ENCODE results near the gene CACHD1.
"Not testable (repeated sequence)": the region's sequence is repeated elsewhere in the genome, so short reads cannot be mapped to it uniquely, and the experiment has no call there.

The CACHD1 gene

GRCh38 chr1:64693406-64693805 lies 223.5 kb downstream of the CACHD1 start:
- Histone ChIP-seq H3K4me2 (ENCODE audit: low read length) (no peak overlapping the region), H3K9me3 (replicated peaks; ENCODE audit: low read length) (no peaks in the 10 kb centered on the region), H3K4me3 (ENCODE audit: low read length) (no peak overlapping the region), H3K9ac (ENCODE audit: low read depth, low read length) (no peak overlapping the region), H3K27me3 (ENCODE audit: control insufficient read depth, insufficient read depth, low read length) (no peaks in the 10 kb centered on the region), H3K36me3 (ENCODE audit: insufficient read depth, low read length) (no peaks in the 10 kb centered on the region), H3K4me1 (ENCODE audit: control insufficient read depth, insufficient read depth, low read length) (peaks cover 8% of the 10 kb centered on the region)

GRCh38 chr1:64696879-64697278 lies 226.9 kb downstream of the CACHD1 start:
- Histone ChIP-seq H3K27me3 (ENCODE audit: control insufficient read depth, insufficient read depth, low read length) (no peaks in the 10 kb centered on the region), H3K4me1 (ENCODE audit: control insufficient read depth, insufficient read depth, low read length) (peaks cover under 1% of the 10 kb centered on the region), H3K36me3 (ENCODE audit: insufficient read depth, low read length) (no peaks in the 10 kb centered on the region), H3K9ac (ENCODE audit: low read depth, low read length) (no peak overlapping the region), H3K4me3 (ENCODE audit: low read length) (no peak overlapping the region), H3K9me3 (replicated peaks; ENCODE audit: low read length) (no peaks in the 10 kb centered on the region), H3K4me2 (ENCODE audit: low read length) (no peak overlapping the region)

- Histone ChIP-seq H3K4me2 (ENCODE audit: low read length) (no peak overlapping the region), H3K27me3 (ENCODE audit: control insufficient read depth, insufficient read depth, low read length) (no peaks in the 10 kb centered on the region), H3K4me1 (ENCODE audit: control insufficient read depth, insufficient read depth, low read length) (no peaks in the 10 kb centered on the region), H3K36me3 (ENCODE audit: insufficient read depth, low read length) (no peaks in the 10 kb centered on the region), H3K4me3 (ENCODE audit: low read length) (no peak overlapping the region), H3K9me3 (replicated peaks; ENCODE audit: low read length) (no peaks in the 10 kb centered on the region), H3K9ac (ENCODE audit: low read depth, low read length) (no peak overlapping the region)
Measured at GRCh38 chr1:64699327-64699726, 229.4 kb downstream of the CACHD1 start.

- Histone ChIP-seq H3K9ac (ENCODE audit: low read depth, low read length) (no peak overlapping the region), H3K27me3 (ENCODE audit: control insufficient read depth, insufficient read depth, low read length) (no peaks in the 10 kb centered on the region), H3K4me2 (ENCODE audit: low read length) (no peak overlapping the region), H3K36me3 (ENCODE audit: insufficient read depth, low read length) (no peaks in the 10 kb centered on the region), H3K4me1 (ENCODE audit: control insufficient read depth, insufficient read depth, low read length) (no peaks in the 10 kb centered on the region), H3K4me3 (ENCODE audit: low read length) (no peak overlapping the region), H3K9me3 (replicated peaks; ENCODE audit: low read length) (no peaks in the 10 kb centered on the region)
Measured at GRCh38 chr1:64701071-64701470, 231.1 kb downstream of the CACHD1 start.

GRCh38 chr1:64701886-64702285 lies 232.0 kb downstream of the CACHD1 start:
- Histone ChIP-seq H3K9ac (ENCODE audit: low read depth, low read length) (no peak overlapping the region), H3K27me3 (ENCODE audit: control insufficient read depth, insufficient read depth, low read length) (no peaks in the 10 kb centered on the region)

GRCh38 chr1:64702670-64703069 lies 232.7 kb downstream of the CACHD1 start:
- H3K4me1 ChIP-seq (ENCODE audit: control insufficient read depth, insufficient read depth, low read length); H3K36me3 ChIP-seq (ENCODE audit: insufficient read depth, low read length); H3K9me3 ChIP-seq (replicated peaks; ENCODE audit: low read length); H3K9ac ChIP-seq (ENCODE audit: low read depth, low read length); H3K4me3 ChIP-seq (ENCODE audit: low read length); H3K4me2 ChIP-seq (ENCODE audit: low read length); H3K27me3 ChIP-seq (ENCODE audit: control insufficient read depth, insufficient read depth, low read length): not testable (repeated sequence)

More at GRCh38 chr1:64701886-64702285, 232.0 kb downstream of the CACHD1 start:
- Histone ChIP-seq H3K9me3 (replicated peaks; ENCODE audit: low read length) (no peaks in the 10 kb centered on the region), H3K4me2 (ENCODE audit: low read length) (no peak overlapping the region), H3K4me3 (ENCODE audit: low read length) (no peak overlapping the region), H3K36me3 (ENCODE audit: insufficient read depth, low read length) (no peaks in the 10 kb centered on the region), H3K4me1 (ENCODE audit: control insufficient read depth, insufficient read depth, low read length) (no peaks in the 10 kb centered on the region)

GRCh38 chr1:64703600-64703999 lies 233.7 kb downstream of the CACHD1 start:
- H3K4me2 ChIP-seq (ENCODE audit: low read length), result no peak overlapping the region
- no peaks in the 10 kb centered on the region for H3K27me3 ChIP-seq (ENCODE audit: control insufficient read depth, insufficient read depth, low read length)
- no peak overlapping the region for H3K4me3 ChIP-seq (ENCODE audit: low read length)
- H3K4me1 ChIP-seq (ENCODE audit: control insufficient read depth, insufficient read depth, low read length), result no peaks in the 10 kb centered on the region
- H3K9ac ChIP-seq (ENCODE audit: low read depth, low read length), result no peak overlapping the region
- H3K36me3 ChIP-seq (ENCODE audit: insufficient read depth, low read length), result no peaks in the 10 kb centered on the region
- H3K9me3 ChIP-seq (replicated peaks; ENCODE audit: low read length), result no peaks in the 10 kb centered on the region

GRCh38 chr1:64705591-64705990 lies 235.7 kb downstream of the CACHD1 start:
- Histone ChIP-seq H3K9me3 (replicated peaks; ENCODE audit: low read length) (no peaks in the 10 kb centered on the region), H3K9ac (ENCODE audit: low read depth, low read length) (no peak overlapping the region), H3K4me1 (ENCODE audit: control insufficient read depth, insufficient read depth, low read length) (no peaks in the 10 kb centered on the region), H3K36me3 (ENCODE audit: insufficient read depth, low read length) (no peaks in the 10 kb centered on the region), H3K27me3 (ENCODE audit: control insufficient read depth, insufficient read depth, low read length) (no peaks in the 10 kb centered on the region), H3K4me2 (ENCODE audit: low read length) (no peak overlapping the region), H3K4me3 (ENCODE audit: low read length) (no peak overlapping the region)

GRCh38 chr1:64711266-64711665 lies 241.3 kb downstream of the CACHD1 start:
- Histone ChIP-seq H3K9ac (ENCODE audit: low read depth, low read length) (no peak overlapping the region), H3K36me3 (ENCODE audit: insufficient read depth, low read length) (no peaks in the 10 kb centered on the region), H3K9me3 (replicated peaks; ENCODE audit: low read length) (no peaks in the 10 kb centered on the region), H3K4me2 (ENCODE audit: low read length) (no peak overlapping the region), H3K4me3 (ENCODE audit: low read length) (no peak overlapping the region), H3K27me3 (ENCODE audit: control insufficient read depth, insufficient read depth, low read length) (peaks cover 15% of the 10 kb centered on the region), H3K4me1 (ENCODE audit: control insufficient read depth, insufficient read depth, low read length) (no peaks in the 10 kb centered on the region)

- Histone ChIP-seq H3K36me3 (ENCODE audit: insufficient read depth, low read length) (no peaks in the 10 kb centered on the region), H3K4me2 (ENCODE audit: low read length) (no peak overlapping the region), H3K4me1 (ENCODE audit: control insufficient read depth, insufficient read depth, low read length) (no peaks in the 10 kb centered on the region), H3K9ac (ENCODE audit: low read depth, low read length) (no peak overlapping the region), H3K4me3 (ENCODE audit: low read length) (no peak overlapping the region), H3K9me3 (replicated peaks; ENCODE audit: low read length) (no peaks in the 10 kb centered on the region), H3K27me3 (ENCODE audit: control insufficient read depth, insufficient read depth, low read length) (peaks cover 15% of the 10 kb centered on the region)
Measured at GRCh38 chr1:64712049-64712448, 242.1 kb downstream of the CACHD1 start.

GRCh38 chr1:64715186-64715585 lies 245.3 kb downstream of the CACHD1 start:
- Histone ChIP-seq H3K9me3 (replicated peaks; ENCODE audit: low read length) (no peaks in the 10 kb centered on the region), H3K9ac (ENCODE audit: low read depth, low read length) (no peak overlapping the region), H3K4me1 (ENCODE audit: control insufficient read depth, insufficient read depth, low read length) (no peaks in the 10 kb centered on the region), H3K4me3 (ENCODE audit: low read length) (no peak overlapping the region), H3K36me3 (ENCODE audit: insufficient read depth, low read length) (no peaks in the 10 kb centered on the region), H3K4me2 (ENCODE audit: low read length) (no peak overlapping the region), H3K27me3 (ENCODE audit: control insufficient read depth, insufficient read depth, low read length) (peaks cover 20% of the 10 kb centered on the region)

GRCh38 chr1:64721135-64721534 lies 251.2 kb downstream of the CACHD1 start:
- H3K4me1 ChIP-seq (ENCODE audit: control insufficient read depth, insufficient read depth, low read length), result no peaks in the 10 kb centered on the region
- no peak overlapping the region for H3K4me3 ChIP-seq (ENCODE audit: low read length)
- H3K36me3 ChIP-seq (ENCODE audit: insufficient read depth, low read length), result no peaks in the 10 kb centered on the region
- no peak overlapping the region for H3K4me2 ChIP-seq (ENCODE audit: low read length)
- peaks cover 56% of the 10 kb centered on the region for H3K27me3 ChIP-seq (ENCODE audit: control insufficient read depth, insufficient read depth, low read length)
- no peaks in the 10 kb centered on the region for H3K9me3 ChIP-seq (replicated peaks; ENCODE audit: low read length)
- H3K9ac ChIP-seq (ENCODE audit: low read depth, low read length), result no peak overlapping the region

All from skeletal muscle satellite cell (primary cell).